ENCODE data around the gene PAX6. TPM values are rescaled to one million over a fixed set of nuclear protein-coding genes. Genes with fewer than 3 reads are reported as not detected.
A peak's percentile ranks its signal among the peaks of the same experiment; 100 is the strongest.

Gene PAX6
- polyA plus RNA-seq (2013, experiment 1 of 2; ENCODE audit: insufficient read length) = not detected
- polyA plus RNA-seq (2013, experiment 2 of 2; ENCODE audit: insufficient read length) = not detected

- no peak for DNase-seq
These were observed at the start of gene PAX6 for GRCh38 chr11:31810779-31811647. PAX6 (minus strand) TSS chr11:31811322; CDS start chr11:31806411, 4,911 bp downstream.

GRCh38 chr11:31860391-31860790, 49.3 kb upstream of the PAX6 start:
- no peak for DNase-seq

- DNase-seq = no peak
These were observed 45.1 kb upstream of the PAX6 start for GRCh38 chr11:31856248-31856647.

- no peak for DNase-seq
These were observed 44.3 kb upstream of the PAX6 start for GRCh38 chr11:31855466-31855865.

GRCh38 chr11:31850365-31850764, 39.2 kb upstream of the PAX6 start:
- DNase-seq = no peak

GRCh38 chr11:31847761-31848160, 36.6 kb upstream of the PAX6 start:
- DNase-seq = no peak

GRCh38 chr11:31845331-31845730, 34.2 kb upstream of the PAX6 start:
- DNase-seq = no peak

GRCh38 chr11:31844351-31844750, 33.2 kb upstream of the PAX6 start:
- peak; percentile 22 for DNase-seq

GRCh38 chr11:31841435-31841834, 30.3 kb upstream of the PAX6 start:
- DNase-seq = no peak

GRCh38 chr11:31834237-31834636, 23.1 kb upstream of the PAX6 start:
- no peak for DNase-seq

GRCh38 chr11:31830406-31830805, 19.3 kb upstream of the PAX6 start:
- no peak for DNase-seq

GRCh38 chr11:31828217-31828616, 17.1 kb upstream of the PAX6 start:
- no peak for DNase-seq

- peak; percentile 61 for DNase-seq
These were observed 16.5 kb upstream of the PAX6 start for GRCh38 chr11:31827455-31828206.

- no peak for DNase-seq
These were observed 15.7 kb upstream of the PAX6 start for GRCh38 chr11:31826536-31827438.

- DNase-seq = no peak
These were observed 14.8 kb upstream of the PAX6 start for GRCh38 chr11:31825838-31826484.

- no peak for DNase-seq
These were observed 14.0 kb upstream of the PAX6 start for GRCh38 chr11:31824879-31825837.

GRCh38 chr11:31824332-31824878, 13.3 kb upstream of the PAX6 start:
- DNase-seq = no peak

- DNase-seq = no peak
These were observed 12.7 kb upstream of the PAX6 start for GRCh38 chr11:31823644-31824331.

GRCh38 chr11:31822927-31823643, 12.0 kb upstream of the PAX6 start:
- no peak for DNase-seq
